Measurements from ENCODE around the gene CR1. TPM values are rescaled to one million over a fixed set of nuclear protein-coding genes. Genes with fewer than 3 reads are reported as not detected.

The CR1 gene
- 0.46 TPM for total RNA-seq

DNA sequence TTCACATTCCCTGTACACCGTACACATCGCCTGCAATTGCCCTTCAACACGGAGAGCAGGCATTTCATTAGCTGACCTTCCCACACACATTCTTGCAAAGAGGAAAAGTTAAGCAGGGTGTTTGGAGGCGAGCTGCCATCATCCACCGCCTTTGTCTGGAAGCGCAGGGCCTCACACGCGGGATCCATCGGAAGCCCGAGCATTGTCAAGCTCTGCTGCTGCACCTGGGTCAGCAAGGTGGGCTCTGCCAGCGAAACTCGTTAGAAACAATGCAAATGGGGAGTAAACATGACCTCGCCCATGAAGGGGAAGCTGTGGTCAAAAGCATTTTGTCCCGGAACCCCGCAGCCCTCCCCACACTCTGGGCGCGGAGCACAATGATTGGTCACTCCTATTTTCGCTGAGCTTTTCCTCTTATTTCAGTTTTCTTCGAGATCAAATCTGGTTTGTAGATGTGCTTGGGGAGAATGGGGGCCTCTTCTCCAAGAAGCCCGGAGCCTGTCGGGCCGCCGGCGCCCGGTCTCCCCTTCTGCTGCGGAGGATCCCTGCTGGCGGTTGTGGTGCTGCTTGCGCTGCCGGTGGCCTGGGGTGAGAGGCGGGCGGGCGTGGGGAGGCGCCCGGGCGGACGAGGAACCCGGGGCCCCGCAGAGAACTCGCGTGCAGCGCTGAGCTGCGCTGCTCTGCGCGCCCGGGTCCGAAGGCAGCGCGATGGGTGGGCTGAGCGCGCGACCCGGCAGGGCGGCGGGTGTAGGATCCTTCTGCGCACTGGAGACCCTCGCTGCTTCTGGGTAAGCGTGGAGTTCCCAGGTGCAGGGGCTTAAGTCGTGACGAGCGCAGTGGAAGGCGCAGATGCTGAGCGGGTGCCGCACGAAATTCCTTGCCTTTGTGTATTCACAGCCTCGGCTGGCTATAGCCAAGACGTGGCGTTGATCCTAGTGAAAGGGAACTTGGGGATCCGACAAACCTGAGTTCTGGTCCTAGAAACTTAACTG lies at the start of gene CR1:
Gene CR1 (plus strand): TSS at position 357 of the 992 bp plus-strand sequence. CDS start 111 bp downstream, at position 468.

DNA sequence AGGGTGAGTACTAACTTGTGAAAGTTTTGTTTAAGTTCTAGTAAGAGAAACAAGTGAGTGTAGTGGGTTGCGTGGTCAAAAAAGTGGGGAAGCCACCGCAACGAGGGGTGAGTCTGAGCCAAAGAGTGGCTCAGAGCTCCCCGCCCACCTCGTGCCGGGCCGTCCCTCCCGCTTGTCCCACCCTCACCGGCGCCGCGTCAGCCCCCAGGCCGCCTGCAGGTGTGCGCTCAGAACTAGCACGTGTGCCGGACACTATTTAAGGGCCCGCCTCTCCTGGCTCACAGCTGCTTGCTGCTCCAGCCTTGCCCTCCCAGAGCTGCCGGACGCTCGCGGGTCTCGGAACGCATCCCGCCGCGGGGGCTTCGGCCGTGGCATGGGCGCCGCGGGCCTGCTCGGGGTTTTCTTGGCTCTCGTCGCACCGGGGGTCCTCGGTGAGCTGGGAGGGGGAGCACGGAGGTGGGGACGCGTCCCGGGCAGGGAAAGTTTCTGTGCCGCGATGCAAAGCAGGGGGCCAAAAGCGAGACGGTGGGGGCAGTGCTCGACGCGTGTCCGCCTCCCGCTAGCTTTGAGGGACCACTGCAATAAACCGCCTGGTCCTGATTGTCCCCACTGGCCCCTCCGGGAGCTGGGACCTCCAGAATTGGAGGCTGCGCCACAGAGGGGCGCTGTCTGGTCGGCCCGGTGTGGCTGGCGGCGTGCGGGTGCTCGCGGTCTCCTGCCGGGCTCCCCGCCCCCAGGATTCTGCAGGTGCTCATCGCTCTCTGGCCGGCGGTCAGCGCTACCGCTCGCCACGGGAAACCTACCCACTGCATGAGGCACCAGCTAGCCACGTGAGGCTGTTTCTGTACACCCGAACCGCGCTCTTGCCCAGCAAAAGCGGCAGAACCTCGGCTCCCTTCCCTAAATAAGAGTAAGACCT lies 41.7 kb upstream of the CR1 start, which contains the start of gene CR2:
Gene CR2 (plus strand): TSS at position 283 of the 919 bp plus-strand sequence. CDS start 91 bp downstream, at position 374.

DNA sequence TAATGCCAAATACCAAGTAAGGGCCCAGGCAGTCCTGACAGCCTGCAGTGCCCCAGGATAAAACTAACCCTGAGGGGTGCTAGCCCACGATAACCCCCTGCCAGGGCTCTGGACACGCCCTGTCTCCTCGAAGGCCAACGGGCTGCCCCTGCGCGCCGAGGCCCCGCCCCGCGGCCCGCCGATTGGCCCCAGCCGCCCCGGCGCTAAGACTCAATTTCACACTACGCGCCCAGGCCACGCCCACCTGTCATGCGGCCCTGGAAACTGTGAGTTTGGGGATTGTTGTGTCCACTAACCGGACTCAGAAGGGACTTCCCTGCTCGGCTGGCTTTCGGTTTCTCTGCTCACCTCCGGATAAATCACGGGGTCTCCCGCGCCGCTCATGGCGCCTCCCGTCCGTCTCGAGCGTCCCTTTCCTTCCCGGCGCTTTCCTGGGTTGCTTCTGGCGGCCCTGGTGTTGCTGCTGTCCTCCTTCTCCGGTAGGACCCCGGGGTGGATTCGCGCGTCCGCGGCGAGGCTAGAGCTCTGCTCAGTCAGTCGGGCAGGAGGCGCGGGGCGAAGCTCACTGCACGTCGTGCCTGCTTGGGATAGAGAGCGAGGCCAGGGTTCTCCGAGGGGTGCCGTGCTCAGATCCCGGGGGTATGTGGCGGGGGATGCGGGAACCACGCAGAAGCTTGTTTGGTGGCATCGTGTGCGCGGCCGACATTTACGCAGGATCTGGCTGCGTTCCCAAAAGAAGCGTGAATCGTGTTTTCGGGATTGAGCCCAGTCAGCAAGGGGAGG lies 149.1 kb downstream of the CR1 start, which contains the start of gene CR1L:
Gene CR1L (plus strand): TSS at position 282 of the 783 bp plus-strand sequence. CDS start 101 bp downstream, at position 383.

Other genes starting within 250 kb of the CR1 start
- gene CD55, start 174.5 kb upstream of the CR1 start, total RNA-seq, result 10.4 TPM
- not detected for gene CR2, start 41.8 kb upstream of the CR1 start, total RNA-seq
- not detected for gene CR1L, start 149.0 kb downstream of the CR1 start, total RNA-seq

Measured in diencephalon (tissue), 1 donor.